ENCODE data around the gene CA12. TPM values are rescaled to one million over a fixed set of nuclear protein-coding genes. Genes with fewer than 3 reads are reported as not detected.

The CA12 gene
- total and polyA plus RNA-seq, 2 donors (not counting 3 experiments of a cell fraction or from before 2014, with no cell fraction given), result 1.1 to 5.9 TPM

DNA sequence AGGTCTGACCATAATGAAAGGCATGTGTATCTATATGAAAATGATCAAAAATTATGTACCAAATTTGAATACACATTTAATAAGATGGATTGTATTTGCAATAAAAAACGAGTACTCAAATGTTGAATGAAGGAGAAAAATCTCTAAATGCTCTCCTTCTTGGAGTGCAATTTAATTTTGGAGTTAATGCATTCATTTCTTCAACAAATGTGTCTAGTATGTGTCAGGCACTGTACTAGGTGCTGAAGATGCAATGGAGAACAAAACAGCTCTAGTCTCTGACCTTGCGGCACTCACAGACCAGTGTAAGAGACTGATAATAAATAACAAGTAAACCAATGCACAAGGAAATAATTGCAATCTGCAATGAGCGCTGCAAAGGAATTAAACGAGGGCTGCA is 28.8 kb downstream of the CA12 start:
- H3K9ac ChIP-seq (replicated peaks; ENCODE audit: extremely low read depth, insufficient read depth, low read length), result no peak overlapping the region
- no peak for FAIRE-seq
- DNase-seq (ENCODE audit: low read depth, low spot score), result no peak
- ChIA-PET POLR2A (no interaction called here), CTCF (interaction anchor here (1.1 kb wide), 1 partner anchor 9 kb away, joined by 4 read pairs; no protein-coding TSS in a partner anchor)
- BruUV-seq (replicated peaks), result no TSS peak
- dilution Hi-C loops (cut with MboI; ENCODE audit: extremely low pct_ligation_motif_present, low sequenced_read_pairs) (no loop called here), intact Hi-C loops (cut with micrococcal nuclease) (no loop called here)
- no peak overlapping the region for H3K4me2 ChIP-seq (ENCODE audit: insufficient read depth, low read length)
- no peaks in the 10 kb centered on the region for H3K9me1 ChIP-seq (replicated peaks; ENCODE audit: control insufficient read depth, extremely low read depth, insufficient read depth, low read length)
- no peak overlapping the region for H2AFZ ChIP-seq (ENCODE audit: low read depth, low read length)
- H3K4me1 ChIP-seq (ENCODE audit: control insufficient read depth, extremely low read depth, insufficient read depth, low read length), result peaks cover 16% of the 10 kb centered on the region
- no peak overlapping the region for H3K4me3 ChIP-seq (replicated peaks in 1 of 3; ENCODE audit: insufficient read depth in 1 of 3, low read depth in 1 of 3, low read length in 3 of 3)
- no peaks in the 10 kb centered on the region for H3K79me2 ChIP-seq (ENCODE audit: control insufficient read depth, insufficient read depth, low read length)
- TF ChIP-seq EZH2 (IDR thresholded peaks at IDR 0.05; ENCODE audit: borderline replicate concordance, low read depth, low read length, severe bottlenecking) (no peak), POLR2A (IDR thresholded peaks at IDR 0.05; ENCODE audit: low read depth, low read length) (no peak), FOS (IDR thresholded peaks at IDR 0.05; ENCODE audit: borderline replicate concordance, insufficient read depth, low read length) (no peak), JUN (IDR thresholded peaks at IDR 0.05; ENCODE audit: borderline replicate concordance, insufficient read depth, insufficient read length, low read depth) (no peak), MYC (IDR thresholded peaks at IDR 0.05; ENCODE audit: low read depth, low read length) (no peak), POLR2AphosphoS5 (IDR thresholded peaks at IDR 0.05; ENCODE audit: insufficient read depth, low read depth, low read length) (no peak), GATA2 (IDR thresholded peaks at IDR 0.05; ENCODE audit: insufficient read depth, insufficient read length, low read depth, low read length) (no peak)
- TF ChIP-seq, protein P1, sequence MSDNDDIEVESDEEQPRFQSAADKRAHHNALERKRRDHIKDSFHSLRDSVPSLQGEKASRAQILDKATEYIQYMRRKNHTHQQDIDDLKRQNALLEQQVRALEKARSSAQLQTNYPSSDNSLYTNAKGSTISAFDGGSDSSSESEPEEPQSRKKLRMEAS (IDR thresholded peaks at IDR 0.05; ENCODE audit: insufficient read depth, insufficient read length), result no peak
- TF ChIP-seq, protein P2, sequence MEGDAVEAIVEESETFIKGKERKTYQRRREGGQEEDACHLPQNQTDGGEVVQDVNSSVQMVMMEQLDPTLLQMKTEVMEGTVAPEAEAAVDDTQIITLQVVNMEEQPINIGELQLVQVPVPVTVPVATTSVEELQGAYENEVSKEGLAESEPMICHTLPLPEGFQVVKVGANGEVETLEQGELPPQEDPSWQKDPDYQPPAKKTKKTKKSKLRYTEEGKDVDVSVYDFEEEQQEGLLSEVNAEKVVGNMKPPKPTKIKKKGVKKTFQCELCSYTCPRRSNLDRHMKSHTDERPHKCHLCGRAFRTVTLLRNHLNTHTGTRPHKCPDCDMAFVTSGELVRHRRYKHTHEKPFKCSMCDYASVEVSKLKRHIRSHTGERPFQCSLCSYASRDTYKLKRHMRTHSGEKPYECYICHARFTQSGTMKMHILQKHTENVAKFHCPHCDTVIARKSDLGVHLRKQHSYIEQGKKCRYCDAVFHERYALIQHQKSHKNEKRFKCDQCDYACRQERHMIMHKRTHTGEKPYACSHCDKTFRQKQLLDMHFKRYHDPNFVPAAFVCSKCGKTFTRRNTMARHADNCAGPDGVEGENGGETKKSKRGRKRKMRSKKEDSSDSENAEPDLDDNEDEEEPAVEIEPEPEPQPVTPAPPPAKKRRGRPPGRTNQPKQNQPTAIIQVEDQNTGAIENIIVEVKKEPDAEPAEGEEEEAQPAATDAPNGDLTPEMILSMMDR (IDR thresholded peaks at IDR 0.05; ENCODE audit: extremely low read depth in 1 of 2, insufficient read depth in 1 of 2, low read depth in 1 of 2, low read length in 2 of 2), result no peak
- H3K27ac ChIP-seq (ENCODE audit: insufficient read depth, low read depth, low read length), result no peak overlapping the region
- no peaks in the 10 kb centered on the region for H3K36me3 ChIP-seq (ENCODE audit: control insufficient read depth in 2 of 2, extremely low read depth in 1 of 2, insufficient read depth in 2 of 2, low read length in 2 of 2)
- no peaks in the 10 kb centered on the region for H4K20me1 ChIP-seq (replicated peaks; ENCODE audit: control insufficient read depth, extremely low read depth, insufficient read depth, low read length)
- H3K9me3 ChIP-seq (replicated peaks; ENCODE audit: control insufficient read depth, insufficient read depth, low read length), result no peaks in the 10 kb centered on the region
- no peaks in the 10 kb centered on the region for H3K27me3 ChIP-seq (ENCODE audit: control insufficient read depth in 2 of 2, insufficient read depth in 2 of 2, low read length in 2 of 2)

Data from endothelial cell of umbilical vein (primary cell).